GOT3 (cell line): ENCODE results near the gene ADAP1.
"Not testable (repeated sequence)": the region's sequence is repeated elsewhere in the genome, so short reads cannot be mapped to it uniquely, and the experiment has no call there.

ENCODE experiments used
- DNase-seq: peaks from one replicate; lab custom pipeline; 2025; ENCODE audit warnings: mixed read lengths; lab: John Stamatoyannopoulos, UW

Gene ADAP1

GRCh38 chr7:938546-939185, 15.8 kb downstream of the ADAP1 start:
- DNase-seq, result no peak

- DNase-seq, result no peak
Observed at GRCh38 chr7:937856-938484, 16.5 kb downstream of the ADAP1 start.

- DNase-seq, result no peak
Observed at GRCh38 chr7:936386-937054, 18.0 kb downstream of the ADAP1 start.

GRCh38 chr7:935874-936385, 18.6 kb downstream of the ADAP1 start:
- DNase-seq, result no peak

- DNase-seq, result no peak
Observed at GRCh38 chr7:935164-935873, 19.2 kb downstream of the ADAP1 start.

- DNase-seq, result no peak
Observed at GRCh38 chr7:934469-935163, 19.9 kb downstream of the ADAP1 start.

- DNase-seq, result no peak
Observed at GRCh38 chr7:932651-932975, 21.9 kb downstream of the ADAP1 start.

- no peak for DNase-seq
Observed at GRCh38 chr7:931871-932650, 22.4 kb downstream of the ADAP1 start.

GRCh38 chr7:930975-931758, 23.3 kb downstream of the ADAP1 start:
- no peak for DNase-seq

GRCh38 chr7:929311-929711, 25.2 kb downstream of the ADAP1 start:
- DNase-seq, result no peak

- no peak for DNase-seq
Observed at GRCh38 chr7:927031-927671, 27.3 kb downstream of the ADAP1 start.

- DNase-seq, result no peak
Observed at GRCh38 chr7:926061-927030, 28.1 kb downstream of the ADAP1 start.

GRCh38 chr7:925601-926000, 28.9 kb downstream of the ADAP1 start:
- DNase-seq, result no peak

- DNase-seq, result no peak
Observed at GRCh38 chr7:924541-925231, 29.8 kb downstream of the ADAP1 start.

GRCh38 chr7:924042-924441, 30.4 kb downstream of the ADAP1 start:
- not testable (repeated sequence) for DNase-seq

- no peak for DNase-seq
Observed at GRCh38 chr7:923108-924041, 31.1 kb downstream of the ADAP1 start.
